Kidney epithelial cell (primary cell): ENCODE results near the gene OR9Q1. TPM values are rescaled to one million over a fixed set of nuclear protein-coding genes. Genes with fewer than 3 reads are reported as not detected.

Experiments used
- DNase-seq: peaks from one replicate; pipeline ENCODE4 v3.0.0-alpha.2; 2010; ENCODE audit warnings: low read depth
- H3K27me3 ChIP-seq: 2 replicates; pipeline ENCODE4 v1.6.0; 2011; ENCODE audit warnings: low read length; ENCODE audit not compliant: control insufficient read depth, insufficient read depth
- H3K36me3 ChIP-seq: 2 replicates; pipeline ENCODE4 v1.5.1; 2011; ENCODE audit warnings: low read length; ENCODE audit not compliant: control insufficient read depth, insufficient read depth
- H3K4me3 ChIP-seq: 2 replicates; pipeline ENCODE4 v1.5.1; 2011; ENCODE audit warnings: low read depth, mild to moderate bottlenecking, control low read depth, low read length
- CTCF ChIP-seq: IDR thresholded peaks from 2 replicates; pipeline ENCODE4 v1.5.1; 2011; ENCODE audit warnings: mild to moderate bottlenecking, moderate library complexity, low read length, control low read depth, inconsistent platforms; ENCODE audit not compliant: insufficient read depth, poor library complexity, severe bottlenecking
- total RNA-seq: library from RNA; depleted of rRNA; stranded (reverse); fragments of >200 nt; gene quantifications from 2 replicates; pipeline ENCODE4 v1.2.3, GENCODE V29; 2015

The OR9Q1 gene
- total RNA-seq, 1 donor from 2014 or later = not detected

GRCh38 chr11:58164389-58164788 lies 140.7 kb downstream of the OR9Q1 start:
- H3K4me3 ChIP-seq = no peak overlapping the region
- no peaks in the 10 kb centered on the region for H3K36me3 ChIP-seq
- TF ChIP-seq CTCF = no peak
- DNase-seq = no peak
- no peaks in the 10 kb centered on the region for H3K27me3 ChIP-seq

GRCh38 chr11:58164990-58165389 lies 141.3 kb downstream of the OR9Q1 start:
- no peak for DNase-seq
- TF ChIP-seq CTCF = no peak
- no peaks in the 10 kb centered on the region for H3K36me3 ChIP-seq
- no peak overlapping the region for H3K4me3 ChIP-seq
- no peaks in the 10 kb centered on the region for H3K27me3 ChIP-seq

- Histone ChIP-seq H3K4me3 (no peak overlapping the region), H3K27me3 (no peaks in the 10 kb centered on the region), H3K36me3 (no peaks in the 10 kb centered on the region)
- no peak for DNase-seq
- no peak for TF ChIP-seq CTCF
These were observed 141.9 kb downstream of the OR9Q1 start for GRCh38 chr11:58165504-58166106.

GRCh38 chr11:58177409-58178054 lies 153.9 kb downstream of the OR9Q1 start:
- Histone ChIP-seq H3K27me3 (no peaks in the 10 kb centered on the region), H3K36me3 (no peaks in the 10 kb centered on the region), H3K4me3 (no peak overlapping the region)
- TF ChIP-seq CTCF = no peak
- DNase-seq = no peak

GRCh38 chr11:58178444-58178843 lies 154.8 kb downstream of the OR9Q1 start:
- no peak for TF ChIP-seq CTCF
- Histone ChIP-seq H3K36me3 (no peaks in the 10 kb centered on the region), H3K27me3 (no peaks in the 10 kb centered on the region), H3K4me3 (no peak overlapping the region)
- DNase-seq = no peak

- no peaks in the 10 kb centered on the region for H3K27me3 ChIP-seq
- DNase-seq = no peak
- no peaks in the 10 kb centered on the region for H3K36me3 ChIP-seq
- H3K4me3 ChIP-seq = no peak overlapping the region
- TF ChIP-seq CTCF = no peak
These were observed 156.0 kb downstream of the OR9Q1 start for GRCh38 chr11:58179648-58180047.
